SU-DHL-6 (cell line): ENCODE measurements around the gene ANK3.

Experiments used
- H2AFZ ChIP-seq: fragments of 200-600 bp; sonication (generic); 2 replicates; pipeline ENCODE4 v1.6.1; 2014; ENCODE audit warnings: low read depth, mild to moderate bottlenecking, moderate library complexity, mixed read lengths, antibody characterized with exemption, low read length; ENCODE audit not compliant: severe bottlenecking
- H3F3A ChIP-seq: fragments of 200-600 bp; shearing (Covaris generic); 2 replicates; pipeline ENCODE4 v1.6.0; 2016; ENCODE audit warnings: antibody characterized with exemption, mild to moderate bottlenecking; ENCODE audit not compliant: insufficient read depth
- H3K27ac ChIP-seq: fragments of 200-600 bp; sonication (generic); 2 replicates; pipeline ENCODE4 v1.5.1; 2016; ENCODE audit warnings: low read depth, mild to moderate bottlenecking, low read length, moderate library complexity, mixed read lengths
- H3K27me3 ChIP-seq: fragments of 200-600 bp; sonication (generic), shearing (Covaris generic); 2 replicates; pipeline ENCODE4 v1.6.0; 2014; ENCODE audit warnings: mild to moderate bottlenecking, low read length
- H3K36me3 ChIP-seq: fragments of 200-600 bp; sonication (generic); 2 replicates; pipeline ENCODE4 v1.6.1; 2014; ENCODE audit warnings: mild to moderate bottlenecking, low read length, mixed read lengths
- H3K4me2 ChIP-seq: fragments of 300-600, 200-600 bp; shearing (Covaris generic), sonication (generic); 2 replicates; pipeline ENCODE4 v1.6.0; 2014; ENCODE audit warnings: low read length, low read depth, mild to moderate bottlenecking; ENCODE audit not compliant: poor library complexity, severe bottlenecking
- H3K4me3 ChIP-seq: fragments of 200-600 bp; sonication (generic); 2 replicates; pipeline ENCODE4 v1.5.1; 2014; ENCODE audit warnings: antibody characterized with exemption, low read length, mild to moderate bottlenecking, mixed read lengths; ENCODE audit not compliant: insufficient read depth, poor library complexity, severe bottlenecking
- H3K79me2 ChIP-seq: fragments of 200-600 bp; sonication (generic); 2 replicates; pipeline ENCODE4 v1.6.1; 2014; ENCODE audit warnings: mild to moderate bottlenecking, low read length, moderate library complexity; ENCODE audit not compliant: insufficient read depth
- H3K9ac ChIP-seq: fragments of 200-600 bp; sonication (generic); 2 replicates; pipeline ENCODE4 v1.7.0; 2014; ENCODE audit warnings: mild to moderate bottlenecking, low read length
- H3K9me2 ChIP-seq: fragments of 200-600 bp; sonication (generic); replicated peaks from 2 replicates; pipeline ENCODE4 v1.6.1; 2014; ENCODE audit warnings: low read length; ENCODE audit not compliant: insufficient read depth
- H3K9me3 ChIP-seq: fragments of 200-600 bp; sonication (generic); 2 replicates; pipeline ENCODE4 v1.6.1; 2014; ENCODE audit warnings: low read length, mixed read lengths; ENCODE audit not compliant: insufficient read depth
- H4K20me1 ChIP-seq: fragments of 200-600 bp; sonication (generic); 2 replicates; pipeline ENCODE4 v1.6.1; 2014; ENCODE audit warnings: low read depth, mild to moderate bottlenecking, antibody characterized with exemption, low read length, moderate library complexity, mixed read lengths
- EZH2phosphoT487 ChIP-seq: fragments of 200-600 bp; sonication (generic), shearing (Covaris generic); conservative IDR thresholded peaks from 2 replicates; pipeline ENCODE4 v1.6.1; 2018; ENCODE audit warnings: mild to moderate bottlenecking, antibody characterized with exemption, low read length, moderate library complexity, mixed read lengths
- TF ChIP-seq, protein P1 (sequence below): fragments of 200-600 bp; sonication (generic); IDR thresholded peaks from one replicate; pipeline ENCODE4 v1.5.1; 2017; ENCODE audit warnings: antibody characterized with exemption, mild to moderate bottlenecking, low read length, moderate library complexity; ENCODE audit not compliant: insufficient read depth, poor library complexity, severe bottlenecking

ANK3 gene

DNA sequence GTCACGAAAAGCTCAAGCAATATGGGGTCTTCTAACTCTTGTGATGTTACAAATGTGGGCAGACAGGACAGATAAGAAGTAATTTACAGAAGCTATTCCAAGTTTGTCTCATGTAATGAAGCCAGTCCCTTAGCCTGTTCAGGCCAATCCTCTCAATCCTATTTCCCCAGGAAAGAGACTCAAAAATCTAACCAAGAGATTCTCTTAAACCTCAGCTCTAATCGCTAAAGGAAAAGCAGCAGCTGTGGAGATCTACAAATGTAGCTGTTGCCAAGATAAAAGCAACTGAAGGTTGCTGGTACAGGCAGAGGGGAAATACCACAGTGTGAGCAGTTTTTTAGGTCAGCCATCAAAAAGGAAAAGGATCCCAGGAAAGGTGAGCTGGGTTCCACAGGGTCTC is 39.3 kb downstream of the ANK3 start:
- H3K4me3 ChIP-seq = no peak overlapping the region
- peak overlapping the region; percentile 98 for H3K27ac ChIP-seq
- H3K27me3 ChIP-seq = no peaks in the 10 kb centered on the region
- H2AFZ ChIP-seq = no peak overlapping the region
- H4K20me1 ChIP-seq = no peaks in the 10 kb centered on the region
- H3K36me3 ChIP-seq = no peaks in the 10 kb centered on the region
- H3K4me2 ChIP-seq = peak overlapping the region; percentile 75
- H3K9me2 ChIP-seq = no peaks in the 10 kb centered on the region
- no peaks in the 10 kb centered on the region for H3K9me3 ChIP-seq
- no peak for TF ChIP-seq EZH2phosphoT487
- TF ChIP-seq, protein P1, sequence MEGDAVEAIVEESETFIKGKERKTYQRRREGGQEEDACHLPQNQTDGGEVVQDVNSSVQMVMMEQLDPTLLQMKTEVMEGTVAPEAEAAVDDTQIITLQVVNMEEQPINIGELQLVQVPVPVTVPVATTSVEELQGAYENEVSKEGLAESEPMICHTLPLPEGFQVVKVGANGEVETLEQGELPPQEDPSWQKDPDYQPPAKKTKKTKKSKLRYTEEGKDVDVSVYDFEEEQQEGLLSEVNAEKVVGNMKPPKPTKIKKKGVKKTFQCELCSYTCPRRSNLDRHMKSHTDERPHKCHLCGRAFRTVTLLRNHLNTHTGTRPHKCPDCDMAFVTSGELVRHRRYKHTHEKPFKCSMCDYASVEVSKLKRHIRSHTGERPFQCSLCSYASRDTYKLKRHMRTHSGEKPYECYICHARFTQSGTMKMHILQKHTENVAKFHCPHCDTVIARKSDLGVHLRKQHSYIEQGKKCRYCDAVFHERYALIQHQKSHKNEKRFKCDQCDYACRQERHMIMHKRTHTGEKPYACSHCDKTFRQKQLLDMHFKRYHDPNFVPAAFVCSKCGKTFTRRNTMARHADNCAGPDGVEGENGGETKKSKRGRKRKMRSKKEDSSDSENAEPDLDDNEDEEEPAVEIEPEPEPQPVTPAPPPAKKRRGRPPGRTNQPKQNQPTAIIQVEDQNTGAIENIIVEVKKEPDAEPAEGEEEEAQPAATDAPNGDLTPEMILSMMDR = no peak
- peak overlapping the region; percentile 49 for H3K9ac ChIP-seq
- H3K79me2 ChIP-seq = no peaks in the 10 kb centered on the region
- peaks cover 34% of the 10 kb centered on the region for H3F3A ChIP-seq

DNA sequence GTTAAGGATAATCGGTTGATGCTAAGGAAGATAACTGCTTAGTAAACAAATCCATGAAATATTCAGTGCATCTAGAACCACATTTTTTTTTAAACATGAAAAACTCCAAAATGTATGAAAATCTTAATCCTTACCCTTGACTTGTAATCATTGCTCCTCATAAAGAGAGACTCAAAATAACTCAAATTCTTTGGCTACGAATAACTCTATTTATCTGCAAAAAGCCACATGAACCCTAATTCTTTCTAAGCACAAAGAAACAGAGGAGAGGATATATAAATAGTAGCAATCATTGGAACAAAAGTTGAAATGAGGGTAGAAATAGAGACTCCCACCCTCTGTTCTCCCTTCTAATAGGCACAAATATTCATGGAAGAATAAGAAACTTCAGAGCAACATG is 40.2 kb downstream of the ANK3 start:
- Histone ChIP-seq H4K20me1 (no peaks in the 10 kb centered on the region), H3K9me3 (no peaks in the 10 kb centered on the region), H3K9ac (no peak overlapping the region), H2AFZ (no peak overlapping the region), H3K79me2 (no peaks in the 10 kb centered on the region), H3F3A (peaks cover 34% of the 10 kb centered on the region), H3K36me3 (no peaks in the 10 kb centered on the region), H3K4me2 (no peak overlapping the region), H3K27me3 (no peaks in the 10 kb centered on the region), H3K9me2 (no peaks in the 10 kb centered on the region), H3K4me3 (no peak overlapping the region), H3K27ac (0 out of 2 replicates have a peak overlapping the region, but pooled peaks have one; percentile 98)
- TF ChIP-seq EZH2phosphoT487 = no peak
- TF ChIP-seq, protein P1 = no peak

DNA sequence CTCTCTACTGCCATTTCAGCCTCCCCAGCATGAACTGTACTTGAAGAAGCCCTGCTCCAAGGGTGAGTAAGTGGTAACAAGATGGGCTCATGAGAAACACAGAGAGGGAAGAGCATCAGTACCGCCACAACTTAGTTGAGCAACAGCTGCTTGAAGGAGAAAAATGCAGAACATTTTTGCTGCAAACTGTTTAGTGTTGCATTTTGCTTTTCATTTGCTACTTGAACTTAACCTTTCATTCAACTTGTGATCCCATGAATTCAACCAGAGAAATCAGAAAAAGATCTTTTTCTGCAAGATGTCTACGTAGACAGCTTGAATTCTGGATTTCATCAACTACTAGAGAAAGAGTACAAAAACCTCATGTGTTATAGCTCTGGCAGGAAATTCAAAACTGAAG is 40.7 kb downstream of the ANK3 start:
- Histone ChIP-seq H3K9me3 (no peaks in the 10 kb centered on the region), H3F3A (peaks cover 34% of the 10 kb centered on the region), H3K9ac (no peak overlapping the region), H3K27ac (no peak overlapping the region), H3K4me3 (no peak overlapping the region), H4K20me1 (no peaks in the 10 kb centered on the region), H3K27me3 (no peaks in the 10 kb centered on the region), H3K4me2 (no peak overlapping the region), H3K36me3 (no peaks in the 10 kb centered on the region), H3K79me2 (no peaks in the 10 kb centered on the region), H3K9me2 (no peaks in the 10 kb centered on the region), H2AFZ (no peak overlapping the region)
- TF ChIP-seq, protein P1 = no peak
- TF ChIP-seq EZH2phosphoT487 = no peak
